GM18873 (cell line): ENCODE data around the gene CACNA1C.

ENCODE experiments used
- ATAC-seq: cut with Tn5 transposase; IDR thresholded peaks from one replicate; pipeline ENCODE4 v1.9.1; 2021; ENCODE audit warnings: mild to moderate bottlenecking, moderate library complexity, moderate number of reproducible peaks; ENCODE audit not compliant: unreplicated experiment, low FRiP score

The CACNA1C gene

GRCh38 chr12:2190085-2190484 is 137.3 kb downstream of the CACNA1C start:
- no peak for ATAC-seq

GRCh38 chr12:2190896-2191533 is 138.2 kb downstream of the CACNA1C start:
- no peak for ATAC-seq

- ATAC-seq: no peak
These were observed 138.9 kb downstream of the CACNA1C start for GRCh38 chr12:2191534-2192153.

- no peak for ATAC-seq
These were observed 139.4 kb downstream of the CACNA1C start for GRCh38 chr12:2192231-2192630.

GRCh38 chr12:2194060-2194459 is 141.3 kb downstream of the CACNA1C start:
- ATAC-seq: no peak

GRCh38 chr12:2194571-2194970 is 141.8 kb downstream of the CACNA1C start:
- ATAC-seq: no peak

GRCh38 chr12:2195085-2195484 is 142.3 kb downstream of the CACNA1C start:
- no peak for ATAC-seq

- no peak for ATAC-seq
These were observed 145.3 kb downstream of the CACNA1C start for GRCh38 chr12:2198005-2198501.

GRCh38 chr12:2198542-2198941 is 145.8 kb downstream of the CACNA1C start:
- ATAC-seq: no peak

GRCh38 chr12:2205996-2206395 is 153.2 kb downstream of the CACNA1C start:
- no peak for ATAC-seq

- ATAC-seq: no peak
These were observed 156.2 kb downstream of the CACNA1C start for GRCh38 chr12:2208837-2209635.

- no peak for ATAC-seq
These were observed 158.3 kb downstream of the CACNA1C start for GRCh38 chr12:2211119-2211518.

GRCh38 chr12:2212537-2212936 is 159.8 kb downstream of the CACNA1C start:
- ATAC-seq: no peak

GRCh38 chr12:2212971-2213869 is 160.4 kb downstream of the CACNA1C start:
- ATAC-seq: no peak

GRCh38 chr12:2214411-2214810 is 161.6 kb downstream of the CACNA1C start:
- no peak for ATAC-seq

GRCh38 chr12:2215709-2216560 is 163.1 kb downstream of the CACNA1C start:
- no peak for ATAC-seq

- no peak for ATAC-seq
These were observed 165.9 kb downstream of the CACNA1C start for GRCh38 chr12:2218706-2219105.

GRCh38 chr12:2221030-2221621 is 168.3 kb downstream of the CACNA1C start:
- no peak for ATAC-seq

- ATAC-seq: no peak
These were observed 169.9 kb downstream of the CACNA1C start for GRCh38 chr12:2222691-2223090.
